HG02588 (cell line): Measurements from ENCODE around the gene MSRB3.

Source experiments
- ATAC-seq: cut with Tn5 transposase; IDR thresholded peaks from one replicate; pipeline ENCODE4 v1.9.1; 2021; ENCODE audit warnings: mild to moderate bottlenecking, moderate library complexity; ENCODE audit not compliant: unreplicated experiment

Gene MSRB3

GRCh38 chr12:65278576-65279368, at the start of gene MSRB3:
TSS of gene MSRB3 (plus strand) at chr12:65278683. CDS start at chr12:65308580, 29,897 bp downstream.
- ATAC-seq, result peak; percentile 62

GRCh38 chr12:65229441-65229840, 49.0 kb upstream of the MSRB3 start:
- no peak for ATAC-seq

- ATAC-seq, result no peak
Measured at GRCh38 chr12:65232476-65233077, 45.9 kb upstream of the MSRB3 start.

- no peak for ATAC-seq
Measured at GRCh38 chr12:65237153-65237552, 41.3 kb upstream of the MSRB3 start.

- no peak for ATAC-seq
Measured at GRCh38 chr12:65238609-65239008, 39.9 kb upstream of the MSRB3 start.

GRCh38 chr12:65248656-65249633, 29.5 kb upstream of the MSRB3 start:
- ATAC-seq, result no peak

GRCh38 chr12:65252515-65252914, 26.0 kb upstream of the MSRB3 start:
- ATAC-seq, result no peak

GRCh38 chr12:65257986-65258385, 20.5 kb upstream of the MSRB3 start:
- ATAC-seq, result no peak

GRCh38 chr12:65259501-65259900, 19.0 kb upstream of the MSRB3 start:
- no peak for ATAC-seq

GRCh38 chr12:65263777-65264176, 14.7 kb upstream of the MSRB3 start:
- ATAC-seq, result no peak

- no peak for ATAC-seq
Measured at GRCh38 chr12:65266408-65266807, 12.1 kb upstream of the MSRB3 start.

GRCh38 chr12:65269603-65270002, 8.9 kb upstream of the MSRB3 start:
- ATAC-seq, result no peak

GRCh38 chr12:65274602-65275272, 3.7 kb upstream of the MSRB3 start:
- ATAC-seq, result no peak

GRCh38 chr12:65275627-65276026, 2.9 kb upstream of the MSRB3 start:
- ATAC-seq, result no peak

- ATAC-seq, result no peak
Measured at GRCh38 chr12:65276916-65277530, 1.5 kb upstream of the MSRB3 start.

GRCh38 chr12:65277994-65278575, 398 bp upstream of the MSRB3 start:
- no peak for ATAC-seq

GRCh38 chr12:65279369-65280112, 1.1 kb downstream of the MSRB3 start:
- peak; percentile 13 for ATAC-seq

GRCh38 chr12:65280306-65280705, 1.8 kb downstream of the MSRB3 start:
- no peak for ATAC-seq

- no peak for ATAC-seq
Measured at GRCh38 chr12:65282840-65283239, 4.4 kb downstream of the MSRB3 start.
